ENCODE results near the gene ASIC2. TPM values are rescaled to one million over a fixed set of nuclear protein-coding genes. Genes with fewer than 3 reads are reported as not detected.

ASIC2 gene
- total RNA-seq, 1 experiment from 2014 or later: 0.74 TPM

- no peaks in the 10 kb centered on the region for H3K9me3 Mint-ChIP-seq
- Histone ChIP-seq H3K9ac (ENCODE audit: extremely low read depth, insufficient read length, low read length) (no peak overlapping the region), H2BK15ac (ENCODE audit: low read depth, low read length) (no peak overlapping the region), H3K79me2 (ENCODE audit: insufficient read depth, low read length) (no peaks in the 10 kb centered on the region), H4K8ac (replicated peaks; ENCODE audit: insufficient read length, low read depth, low read length) (no peak overlapping the region), H4K91ac (ENCODE audit: insufficient read length, low read depth, low read length) (no peak overlapping the region), H3K4ac (ENCODE audit: low read depth, low read length) (no peak overlapping the region), H4K5ac (ENCODE audit: insufficient read length, low read depth, low read length) (no peak overlapping the region), H3T11ph (ENCODE audit: low read length) (no peak overlapping the region), H3K27ac (ENCODE audit: insufficient read length, low read depth, low read length) (no peak overlapping the region), H2AK5ac (ENCODE audit: insufficient read length, low read length) (no peak overlapping the region), H3K14ac (ENCODE audit: insufficient read depth, low read length) (no peak overlapping the region), H2AFZ (ENCODE audit: low read length) (no peak overlapping the region), H3K9me3 (ENCODE audit: control insufficient read depth, low read depth, low read length) (no peaks in the 10 kb centered on the region), H2BK12ac (ENCODE audit: insufficient read length, low read depth, low read length) (no peak overlapping the region), H4K20me1 (ENCODE audit: control insufficient read depth, insufficient read depth, insufficient read length) (no peaks in the 10 kb centered on the region), H3K18ac (ENCODE audit: insufficient read length, low read depth, low read length) (no peak overlapping the region), H3K4me1 (ENCODE audit: insufficient read depth, low read length) (no peaks in the 10 kb centered on the region), H3K27me3 (ENCODE audit: insufficient read depth, low read length) (no peaks in the 10 kb centered on the region), H3K56ac (ENCODE audit: insufficient read length, low read depth, low read length) (no peak overlapping the region), H2BK20ac (ENCODE audit: low read depth, low read length, poor library complexity, severe bottlenecking) (no peak overlapping the region), H2BK5ac (ENCODE audit: insufficient read length, low read length) (no peak overlapping the region), H2BK120ac (ENCODE audit: low read depth, low read length, poor library complexity, severe bottlenecking) (no peak overlapping the region), H3K79me1 (ENCODE audit: insufficient read depth, low read depth, low read length, poor library complexity, severe bottlenecking) (no peaks in the 10 kb centered on the region), H3K4me2 (ENCODE audit: insufficient read depth, insufficient read length, low read length) (no peak overlapping the region), H3K23me2 (ENCODE audit: insufficient read length, low read depth, low read length, poor library complexity, severe bottlenecking) (no peaks in the 10 kb centered on the region), H3K23ac (ENCODE audit: insufficient read length, low read depth, low read length) (no peak overlapping the region)
- DNase-seq: no peak
- no peaks in the 10 kb centered on the region for H3K4me1 Mint-ChIP-seq
- no peak overlapping the region for H3K4me3 Mint-ChIP-seq
- H3K27ac Mint-ChIP-seq: 0 out of 7 replicates have a peak overlapping the region, but pooled peaks of 1 of the 3 experiments have one; percentile 68
- TF ChIP-seq, protein P1, sequence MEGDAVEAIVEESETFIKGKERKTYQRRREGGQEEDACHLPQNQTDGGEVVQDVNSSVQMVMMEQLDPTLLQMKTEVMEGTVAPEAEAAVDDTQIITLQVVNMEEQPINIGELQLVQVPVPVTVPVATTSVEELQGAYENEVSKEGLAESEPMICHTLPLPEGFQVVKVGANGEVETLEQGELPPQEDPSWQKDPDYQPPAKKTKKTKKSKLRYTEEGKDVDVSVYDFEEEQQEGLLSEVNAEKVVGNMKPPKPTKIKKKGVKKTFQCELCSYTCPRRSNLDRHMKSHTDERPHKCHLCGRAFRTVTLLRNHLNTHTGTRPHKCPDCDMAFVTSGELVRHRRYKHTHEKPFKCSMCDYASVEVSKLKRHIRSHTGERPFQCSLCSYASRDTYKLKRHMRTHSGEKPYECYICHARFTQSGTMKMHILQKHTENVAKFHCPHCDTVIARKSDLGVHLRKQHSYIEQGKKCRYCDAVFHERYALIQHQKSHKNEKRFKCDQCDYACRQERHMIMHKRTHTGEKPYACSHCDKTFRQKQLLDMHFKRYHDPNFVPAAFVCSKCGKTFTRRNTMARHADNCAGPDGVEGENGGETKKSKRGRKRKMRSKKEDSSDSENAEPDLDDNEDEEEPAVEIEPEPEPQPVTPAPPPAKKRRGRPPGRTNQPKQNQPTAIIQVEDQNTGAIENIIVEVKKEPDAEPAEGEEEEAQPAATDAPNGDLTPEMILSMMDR (conservative IDR thresholded peaks at IDR 0.05): no peak
- peaks cover 37% of the 10 kb centered on the region for H3K27me3 Mint-ChIP-seq (ENCODE audit: low read depth)
- H3K36me3 Mint-ChIP-seq (ENCODE audit: insufficient read depth in 1 of 3, low read depth in 3 of 3): no peaks in the 10 kb centered on the region
- no CpG with 5 or more reads among the region's 2 CpGs for WGBS (ENCODE audit: extremely low coverage, insufficient read length, low lambda C conversion rate)
Observed at GRCh38 chr17:33121272-33121671, 171.8 kb downstream of the ASIC2 start.

Data from H9 (cell line).